Bone marrow (tissue), 2 donors: ENCODE data around the gene FDXACB1.

ENCODE experiments used
- DNase-seq, 2 donors: peaks; one replicate each; lab custom pipeline; 2025; lab: John Stamatoyannopoulos, UW

FDXACB1 gene

DNA sequence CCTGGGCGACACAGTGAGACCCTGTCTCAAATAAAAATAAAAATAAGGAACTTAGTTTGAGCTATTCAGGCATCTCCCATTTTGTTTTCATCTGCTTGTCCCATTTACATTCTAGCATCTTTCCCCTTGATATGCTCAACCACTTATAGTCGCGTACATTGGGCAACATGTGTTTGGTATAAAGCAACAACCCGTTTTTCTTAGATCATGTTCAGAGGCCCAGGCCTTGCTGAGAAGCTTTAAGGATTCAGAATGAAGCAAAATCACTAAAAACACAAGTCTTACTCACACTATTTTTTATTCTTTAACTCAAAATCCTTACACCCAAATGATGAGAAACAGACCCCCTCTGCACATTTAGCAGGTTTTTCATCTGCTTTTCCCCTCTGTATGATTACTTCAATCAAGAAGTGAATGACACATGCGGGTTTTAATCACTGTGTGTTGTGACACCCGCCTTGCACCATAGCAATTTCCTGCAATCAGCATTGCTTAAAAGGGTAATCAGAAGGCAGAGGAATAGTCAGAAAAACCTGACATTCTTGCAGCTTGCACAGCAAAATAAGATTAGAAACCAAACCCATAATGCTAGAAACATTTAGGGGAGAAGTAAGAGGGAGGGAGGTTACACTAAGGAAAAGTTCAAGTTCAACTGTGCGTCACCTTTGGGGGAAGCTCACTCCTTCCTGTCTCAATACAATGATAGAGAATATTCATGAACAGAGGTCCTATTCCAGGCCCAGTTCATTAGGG lies 33.5 kb downstream of the FDXACB1 start:
- DNase-seq, result peak in 1 of 2 donors; percentile 7

DNA sequence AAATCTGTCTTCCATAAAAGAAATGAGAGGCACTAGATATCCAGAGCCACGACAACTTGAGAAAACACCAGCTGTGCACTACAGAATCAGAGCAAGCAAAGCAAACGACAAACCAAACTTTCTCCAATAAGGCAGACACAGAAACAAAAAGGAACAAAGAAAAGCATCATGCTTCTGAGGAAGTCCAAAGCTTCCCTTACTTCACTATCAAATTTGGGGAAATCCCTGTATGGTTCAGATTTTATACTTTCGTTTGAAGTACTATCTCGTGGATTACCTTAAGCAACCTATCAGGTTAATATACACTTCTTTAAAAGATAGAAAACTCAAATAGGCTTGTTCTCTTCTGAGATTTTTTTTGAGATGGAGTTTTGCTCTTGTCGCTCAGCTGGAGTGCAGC lies 35.3 kb downstream of the FDXACB1 start:
- no peak for DNase-seq

DNA sequence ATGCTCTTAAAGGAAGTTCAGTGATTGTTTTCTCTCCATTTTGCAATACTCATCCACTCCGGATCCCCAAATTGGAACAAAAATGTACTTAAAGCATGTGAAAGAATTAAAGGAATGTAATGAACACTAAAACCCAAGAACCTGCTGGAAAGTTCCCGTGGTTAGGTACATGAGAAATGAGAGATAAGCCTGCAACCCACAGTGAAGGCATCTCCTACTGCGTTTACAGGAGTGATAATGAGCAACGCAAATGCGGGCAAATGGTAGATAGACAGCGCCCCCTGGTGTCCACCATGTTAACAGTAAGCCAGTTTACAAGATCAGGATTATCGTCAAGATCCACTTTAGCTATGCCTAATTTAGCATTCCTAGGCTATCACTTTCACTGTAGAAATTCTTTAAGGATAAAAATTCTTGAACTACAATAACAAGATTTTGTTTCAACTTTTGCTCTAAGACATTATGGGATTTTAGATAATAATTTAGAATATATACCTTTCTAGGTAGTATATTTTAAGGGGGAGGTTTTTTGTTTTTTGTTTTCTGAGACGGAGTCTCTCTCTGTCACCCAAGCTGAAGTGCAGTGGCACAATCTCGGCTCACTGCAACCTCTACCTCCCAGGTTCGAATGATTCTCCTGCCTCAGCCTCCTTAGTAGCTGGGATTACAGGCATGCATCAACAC lies 37.5 kb downstream of the FDXACB1 start:
- peak; percentile 40 to 66 for DNase-seq

DNA sequence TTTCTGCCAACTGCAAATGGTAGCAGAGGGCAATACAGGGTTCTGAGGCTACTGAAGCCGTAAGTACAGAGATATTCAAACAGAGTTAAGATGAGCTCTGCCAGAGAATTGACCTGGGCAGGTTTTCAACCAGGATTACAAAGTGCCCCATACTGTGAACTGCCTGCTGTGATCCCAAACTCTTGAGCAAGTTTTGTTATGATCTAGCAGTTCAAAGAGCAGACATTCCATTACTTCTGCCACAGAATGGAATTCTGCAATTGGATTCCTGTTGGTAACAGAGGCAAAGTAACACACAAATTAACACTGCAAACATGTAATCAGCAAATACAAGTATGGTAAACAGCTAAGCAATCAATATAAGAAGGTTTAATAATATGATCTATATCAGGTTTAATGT lies 38.8 kb downstream of the FDXACB1 start:
- no peak for DNase-seq

DNA sequence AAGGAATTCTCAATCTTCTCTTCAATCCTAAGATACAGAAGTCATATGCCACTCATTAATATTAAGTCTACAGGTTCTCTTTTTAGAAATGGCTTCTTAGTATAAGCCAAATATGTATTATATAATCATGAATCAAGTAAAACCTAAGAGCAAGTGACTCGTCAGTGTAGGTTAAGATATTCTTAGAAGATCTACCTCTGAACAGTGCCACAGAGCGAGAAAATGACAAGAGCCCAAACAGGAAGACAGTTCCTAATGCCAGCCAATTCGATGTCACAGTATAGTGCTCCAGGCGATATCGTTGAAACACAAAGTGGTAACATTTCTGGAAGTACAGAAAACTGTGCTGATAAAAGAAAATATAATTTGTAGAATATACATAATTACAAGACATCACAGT lies 40.9 kb downstream of the FDXACB1 start:
- DNase-seq, result no peak

DNA sequence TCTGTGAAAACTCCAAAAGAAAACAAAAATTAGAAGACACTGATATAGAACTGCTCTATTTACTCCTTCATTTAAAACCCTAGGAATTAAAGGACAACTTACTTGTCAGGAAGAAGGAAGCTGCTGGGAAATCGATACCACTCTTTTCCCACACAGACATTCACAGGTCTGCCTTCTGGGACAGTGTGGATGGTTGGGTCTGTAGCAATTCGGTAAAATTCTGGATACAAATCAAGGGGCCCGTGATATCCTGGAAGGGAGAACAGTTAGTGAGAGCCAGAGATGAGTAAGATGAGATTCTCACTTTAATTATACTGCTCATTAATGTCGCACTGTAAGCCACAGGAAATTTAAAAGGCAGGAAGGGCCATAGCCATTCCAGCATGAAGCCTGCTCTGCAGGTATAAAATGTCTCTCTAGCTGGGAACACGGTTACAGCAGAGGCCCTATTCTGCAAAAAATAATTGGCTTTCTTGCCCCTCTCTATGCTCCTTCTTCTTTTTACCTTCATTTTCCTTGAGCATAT lies 41.5 kb downstream of the FDXACB1 start:
- no peak for DNase-seq

DNA sequence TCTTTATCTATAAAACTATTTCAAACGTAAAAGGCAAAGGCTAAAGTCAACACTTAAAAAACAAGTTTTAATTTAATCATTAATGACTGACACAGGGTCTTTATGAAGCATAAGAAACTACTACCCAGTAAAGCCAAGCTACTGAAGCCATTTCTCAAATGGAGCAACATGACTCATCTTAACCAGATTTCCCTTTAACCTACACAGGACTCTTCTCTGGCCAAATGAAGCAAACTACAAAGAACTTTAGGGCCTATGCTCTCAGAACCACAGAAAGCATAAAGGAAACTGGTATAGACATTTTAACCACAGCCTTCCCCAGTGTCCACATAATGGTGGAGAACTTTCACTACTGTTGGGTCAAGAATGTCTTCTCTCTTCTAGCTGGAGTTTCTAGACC lies 42.2 kb downstream of the FDXACB1 start:
- DNase-seq, result no peak

DNA sequence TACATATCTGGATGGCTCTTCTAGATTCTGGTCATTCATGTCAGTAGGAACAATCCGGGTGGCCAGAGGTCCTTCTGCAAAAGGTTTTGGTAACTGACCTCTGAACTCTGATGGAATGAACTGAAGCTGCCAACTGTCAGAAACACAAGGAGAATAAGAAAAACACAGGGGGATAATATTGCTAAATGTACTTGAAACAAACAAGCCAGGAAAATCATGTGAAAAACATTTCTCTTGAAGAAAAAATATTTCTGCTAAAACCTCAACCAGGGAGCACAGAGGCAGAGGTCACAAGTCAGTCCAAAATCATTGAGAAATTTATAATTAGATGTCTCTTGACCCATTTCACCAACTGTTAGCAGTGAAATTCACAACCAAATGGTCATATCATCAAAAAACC lies 42.8 kb downstream of the FDXACB1 start:
- no peak for DNase-seq

DNA sequence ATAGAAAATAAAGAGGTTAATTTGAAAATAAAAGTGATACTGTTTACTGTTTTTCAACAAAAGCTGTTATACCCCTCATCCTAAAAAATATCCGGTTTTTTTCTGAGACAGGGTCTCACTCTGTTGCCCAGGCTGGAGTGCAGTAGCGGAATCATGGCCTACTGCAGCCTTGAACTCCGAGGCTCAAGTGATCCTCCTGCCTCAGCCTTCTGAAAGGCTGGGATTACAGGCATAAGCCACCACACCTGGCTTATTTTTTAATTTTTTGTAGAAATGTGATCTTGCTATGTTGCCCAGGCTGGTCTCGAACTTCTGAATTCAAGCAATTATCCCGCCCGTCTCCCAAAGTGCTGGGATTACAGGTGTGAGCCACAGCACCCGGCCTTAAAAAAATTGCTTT lies 43.3 kb downstream of the FDXACB1 start:
- no peak for DNase-seq

DNA sequence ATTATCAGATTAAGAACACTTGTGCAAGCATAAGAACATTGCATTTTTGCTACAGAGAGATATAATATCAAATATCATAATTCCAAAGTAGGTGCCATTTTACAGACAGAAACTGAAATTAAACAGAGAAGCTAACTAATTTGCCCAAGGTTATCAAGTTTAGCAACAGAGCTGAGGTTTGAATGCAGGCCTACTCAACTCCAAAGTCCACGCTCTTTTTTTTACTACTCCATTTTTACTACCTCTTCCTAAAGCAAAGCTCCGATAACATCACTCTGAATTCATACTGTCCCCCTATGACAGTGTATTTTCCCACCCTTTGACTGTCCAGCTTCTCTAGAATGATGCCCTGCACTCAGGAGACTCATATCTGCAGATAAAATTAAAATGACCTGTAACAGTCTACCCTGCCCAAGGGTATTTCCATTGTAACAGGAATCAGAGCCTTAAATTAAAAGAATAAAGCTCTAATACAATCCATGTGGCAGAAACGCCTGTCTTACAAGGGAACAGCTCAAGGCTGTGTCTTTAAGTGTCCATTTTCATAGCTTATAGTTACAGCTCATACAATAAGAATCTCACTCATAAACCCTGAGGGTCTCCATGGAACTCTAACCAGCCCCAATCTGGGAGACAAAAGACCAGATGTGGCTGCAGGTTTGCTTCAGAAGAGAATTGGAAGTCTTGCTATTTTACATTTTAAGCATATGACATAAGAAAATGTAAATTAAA lies 44.4 kb downstream of the FDXACB1 start:
- DNase-seq, result no peak

DNA sequence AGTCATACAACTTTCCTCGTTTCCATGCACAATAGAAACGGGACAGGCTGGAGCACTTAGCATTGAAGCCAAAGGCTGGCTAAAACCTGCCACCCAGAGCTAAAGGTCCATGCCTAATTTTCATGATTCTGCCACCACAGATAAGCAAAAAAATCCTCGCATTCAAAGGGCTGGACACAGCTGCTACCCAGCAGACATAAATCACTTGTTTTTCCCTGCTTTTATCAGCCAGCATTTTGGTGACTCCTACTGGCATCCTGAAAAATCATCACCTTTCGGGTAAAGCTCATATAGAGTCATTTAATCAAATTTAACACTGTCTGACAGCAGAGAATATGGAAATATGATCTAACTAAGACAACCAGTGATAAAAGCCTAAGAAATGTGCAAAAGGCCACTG lies 45.4 kb downstream of the FDXACB1 start:
- no peak for DNase-seq

DNA sequence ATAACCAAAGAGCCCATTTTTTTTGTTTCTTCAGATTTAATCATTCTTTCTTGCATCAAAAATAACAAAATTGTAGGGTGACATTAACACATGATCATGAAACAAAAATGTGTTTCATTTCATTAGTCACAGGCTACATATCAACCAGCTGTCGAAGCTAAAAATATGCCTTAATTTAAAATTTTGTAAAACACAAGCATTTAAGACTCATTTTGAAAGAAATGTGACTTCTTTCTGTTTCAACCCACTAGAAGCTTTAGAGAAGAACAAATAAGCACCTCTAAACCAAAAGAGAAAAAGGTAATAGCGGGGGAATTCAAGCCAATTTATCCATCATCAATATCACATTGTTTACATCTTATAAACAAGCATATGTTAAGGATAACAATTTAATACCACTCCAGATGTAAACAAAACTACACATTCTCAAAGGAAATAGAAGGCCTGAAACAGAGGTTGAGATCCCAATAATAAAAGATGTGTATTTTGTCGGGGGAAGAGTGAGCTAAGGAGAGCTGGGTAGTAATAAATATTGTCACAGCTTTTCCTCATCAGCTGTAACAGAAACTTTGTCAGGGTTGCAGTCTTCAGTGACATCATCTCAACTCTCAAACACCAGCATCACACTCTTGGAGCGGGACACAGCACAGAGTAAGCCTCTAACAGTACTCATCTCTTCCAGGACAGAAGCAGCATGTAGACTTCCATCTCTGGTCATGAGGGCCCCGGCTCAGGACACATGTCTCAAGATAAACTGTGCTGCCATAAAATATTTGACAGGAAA lies 49.6 kb downstream of the FDXACB1 start:
- no peak for DNase-seq

DNA sequence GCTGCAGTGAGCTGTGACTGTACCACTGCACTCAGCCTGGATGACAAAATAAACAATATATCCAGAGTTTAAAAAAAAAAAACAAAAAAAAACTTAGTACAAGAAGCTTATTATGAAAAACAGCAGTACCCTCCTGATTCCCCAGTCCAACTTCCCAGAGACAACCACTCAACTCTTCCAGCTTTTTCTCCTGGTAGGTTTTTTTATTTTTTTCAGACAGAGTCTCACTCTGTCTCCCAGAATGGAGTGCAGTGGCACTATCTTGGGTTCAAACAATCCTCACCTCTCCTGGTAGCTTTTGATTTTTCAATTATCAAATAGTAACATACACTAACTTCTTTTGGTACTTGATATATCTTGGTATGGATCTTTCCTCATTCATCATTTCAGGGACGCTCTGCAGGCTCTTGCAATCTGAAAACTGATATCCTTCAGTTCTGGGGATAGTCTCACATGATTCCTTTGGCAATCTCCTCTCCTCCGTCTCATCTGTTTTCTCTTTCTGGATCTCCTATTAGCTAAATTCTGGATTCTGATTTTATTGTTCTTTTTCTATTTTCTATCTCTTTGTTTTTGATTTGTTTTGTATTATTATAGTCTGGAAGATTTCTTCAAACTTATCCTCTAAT lies 52.5 kb downstream of the FDXACB1 start:
- DNase-seq, result no peak
